Esophagus squamous epithelium (tissue), 4 donors: ENCODE data around the gene PEDS1.

Experiments
- POLR2A ChIP-seq, 4 donors: fragments of 450-650 bp; IDR thresholded peaks; one replicate each; pipeline ENCODE4 v1.6.1; 2017; ENCODE audit warnings: antibody characterized with exemption in 4 of 4, mild to moderate bottlenecking in 4 of 4, moderate library complexity in 3 of 4
- TF ChIP-seq, protein P1 (sequence below), 6 experiments: fragments of 450-650 bp in 4 of 6; fragments of 200-600 bp in 2 of 6; sonication (generic) in 2 of 6; IDR thresholded peaks; one replicate each; pipeline ENCODE4 v1.5.1; 2016 to 2019; ENCODE audit warnings: antibody characterized with exemption in 6 of 6, mild to moderate bottlenecking in 4 of 6, moderate library complexity in 4 of 6

- TF ChIP-seq, protein P1, sequence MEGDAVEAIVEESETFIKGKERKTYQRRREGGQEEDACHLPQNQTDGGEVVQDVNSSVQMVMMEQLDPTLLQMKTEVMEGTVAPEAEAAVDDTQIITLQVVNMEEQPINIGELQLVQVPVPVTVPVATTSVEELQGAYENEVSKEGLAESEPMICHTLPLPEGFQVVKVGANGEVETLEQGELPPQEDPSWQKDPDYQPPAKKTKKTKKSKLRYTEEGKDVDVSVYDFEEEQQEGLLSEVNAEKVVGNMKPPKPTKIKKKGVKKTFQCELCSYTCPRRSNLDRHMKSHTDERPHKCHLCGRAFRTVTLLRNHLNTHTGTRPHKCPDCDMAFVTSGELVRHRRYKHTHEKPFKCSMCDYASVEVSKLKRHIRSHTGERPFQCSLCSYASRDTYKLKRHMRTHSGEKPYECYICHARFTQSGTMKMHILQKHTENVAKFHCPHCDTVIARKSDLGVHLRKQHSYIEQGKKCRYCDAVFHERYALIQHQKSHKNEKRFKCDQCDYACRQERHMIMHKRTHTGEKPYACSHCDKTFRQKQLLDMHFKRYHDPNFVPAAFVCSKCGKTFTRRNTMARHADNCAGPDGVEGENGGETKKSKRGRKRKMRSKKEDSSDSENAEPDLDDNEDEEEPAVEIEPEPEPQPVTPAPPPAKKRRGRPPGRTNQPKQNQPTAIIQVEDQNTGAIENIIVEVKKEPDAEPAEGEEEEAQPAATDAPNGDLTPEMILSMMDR (IDR thresholded peaks at IDR 0.05), result no peak
- TF ChIP-seq POLR2A (IDR thresholded peaks at IDR 0.05), result no peak
These were observed 45.7 kb downstream of the PEDS1 start for GRCh38 chr20:50107796-50108331.
